DOHH2 (cell line): ENCODE results near the gene RBBP8NL.

Experiments
- H3F3A ChIP-seq: fragments of 200-600 bp; sonication (generic), shearing (Covaris generic); 2 replicates; pipeline ENCODE4 v1.6.0; 2016; ENCODE audit warnings: antibody characterized with exemption, mild to moderate bottlenecking; ENCODE audit not compliant: control insufficient read depth, insufficient read depth
- H3K27ac ChIP-seq: fragments of 200-600 bp; sonication (generic); 2 replicates; pipeline ENCODE4 v1.5.1; 2014; ENCODE audit warnings: low read depth, mild to moderate bottlenecking, low read length, moderate library complexity
- H3K27me3 ChIP-seq: fragments of 200-600 bp; sonication (generic); 2 replicates; pipeline ENCODE4 v1.6.1; 2014; ENCODE audit warnings: mild to moderate bottlenecking, low read length, mixed read lengths; ENCODE audit not compliant: control insufficient read depth
- H3K36me3 ChIP-seq: fragments of 200-600 bp; sonication (generic); 2 replicates; pipeline ENCODE4 v1.6.1; 2014; ENCODE audit warnings: mild to moderate bottlenecking, low read length, moderate library complexity, mixed read lengths; ENCODE audit not compliant: control insufficient read depth
- H3K4me1 ChIP-seq: fragments of 200-600 bp; sonication (generic); 2 replicates; pipeline ENCODE4 v1.6.1; 2014; ENCODE audit warnings: mild to moderate bottlenecking, low read length, mixed read lengths; ENCODE audit not compliant: control insufficient read depth
- H3K4me2 ChIP-seq: fragments of 200-600 bp; sonication (generic); 2 replicates; pipeline ENCODE4 v1.6.0; 2014; ENCODE audit warnings: mild to moderate bottlenecking, low read length, moderate library complexity
- H3K4me3 ChIP-seq: fragments of 200-600 bp; sonication (generic); 2 replicates; pipeline ENCODE4 v1.5.1; 2014; ENCODE audit warnings: mild to moderate bottlenecking, low read length, mixed read lengths
- H3K79me2 ChIP-seq: fragments of 200-600 bp; sonication (generic); 2 replicates; pipeline ENCODE4 v1.6.1; 2014; ENCODE audit warnings: mild to moderate bottlenecking, low read length, mixed read lengths; ENCODE audit not compliant: control insufficient read depth
- H3K9me2 ChIP-seq: fragments of 200-600 bp; sonication (generic); replicated peaks from 2 replicates; pipeline ENCODE4 v1.6.1; 2014; ENCODE audit warnings: mild to moderate bottlenecking, low read length, mixed read lengths; ENCODE audit not compliant: control insufficient read depth
- H3K9me3 ChIP-seq: fragments of 200-600 bp; sonication (generic); 2 replicates; pipeline ENCODE4 v1.6.1; 2014; ENCODE audit warnings: antibody characterized with exemption, low read length, mixed read lengths; ENCODE audit not compliant: control insufficient read depth, insufficient read depth
- H4K20me1 ChIP-seq: fragments of 200-600 bp; sonication (generic); 2 replicates; pipeline ENCODE4 v1.6.0; 2014; ENCODE audit warnings: low read depth, mild to moderate bottlenecking, antibody characterized with exemption, low read length, moderate library complexity; ENCODE audit not compliant: control insufficient read depth, insufficient read depth
- CTCF ChIP-seq: fragments of 200-600 bp; sonication (generic); IDR thresholded peaks from one replicate; pipeline ENCODE4 v1.5.1; 2014; ENCODE audit warnings: antibody characterized with exemption, mild to moderate bottlenecking, low read depth, low read length; ENCODE audit not compliant: poor library complexity, severe bottlenecking
- EZH2phosphoT487 ChIP-seq: fragments of 200-600 bp; sonication (generic); IDR thresholded peaks from 2 replicates; pipeline ENCODE4 v1.6.1; 2017; ENCODE audit warnings: borderline replicate concordance, mild to moderate bottlenecking, antibody characterized with exemption, low read length, moderate library complexity, mixed read lengths

The RBBP8NL gene

GRCh38 chr20:62466072-62466760 lies 38.9 kb upstream of the RBBP8NL start:
- H4K20me1 ChIP-seq: no peaks in the 10 kb centered on the region
- H3K4me2 ChIP-seq: no peak overlapping the region
- no peaks in the 10 kb centered on the region for H3K27me3 ChIP-seq
- no peaks in the 10 kb centered on the region for H3K79me2 ChIP-seq
- no peaks in the 10 kb centered on the region for H3K9me3 ChIP-seq
- no peaks in the 10 kb centered on the region for H3K4me1 ChIP-seq
- no peaks in the 10 kb centered on the region for H3K36me3 ChIP-seq
- H3K27ac ChIP-seq: no peak overlapping the region
- H3K9me2 ChIP-seq: no peaks in the 10 kb centered on the region
- no peaks in the 10 kb centered on the region for H3F3A ChIP-seq
- no peak overlapping the region for H3K4me3 ChIP-seq
- no peak for TF ChIP-seq EZH2phosphoT487
- no peak for TF ChIP-seq CTCF

GRCh38 chr20:62464990-62465389 lies 37.7 kb upstream of the RBBP8NL start:
- Histone ChIP-seq H4K20me1 (no peaks in the 10 kb centered on the region), H3F3A (no peaks in the 10 kb centered on the region), H3K4me1 (no peaks in the 10 kb centered on the region), H3K79me2 (no peaks in the 10 kb centered on the region), H3K9me3 (no peaks in the 10 kb centered on the region), H3K4me2 (no peak overlapping the region), H3K27ac (no peak overlapping the region), H3K36me3 (no peaks in the 10 kb centered on the region), H3K27me3 (no peaks in the 10 kb centered on the region), H3K4me3 (no peak overlapping the region), H3K9me2 (no peaks in the 10 kb centered on the region)
- no peak for TF ChIP-seq CTCF
- TF ChIP-seq EZH2phosphoT487: no peak

GRCh38 chr20:62464425-62464770 lies 37.1 kb upstream of the RBBP8NL start:
- no peaks in the 10 kb centered on the region for H4K20me1 ChIP-seq
- no peak overlapping the region for H3K27ac ChIP-seq
- H3K4me1 ChIP-seq: no peaks in the 10 kb centered on the region
- no peaks in the 10 kb centered on the region for H3K36me3 ChIP-seq
- no peak overlapping the region for H3K4me2 ChIP-seq
- no peaks in the 10 kb centered on the region for H3F3A ChIP-seq
- H3K79me2 ChIP-seq: no peaks in the 10 kb centered on the region
- no peaks in the 10 kb centered on the region for H3K9me3 ChIP-seq
- TF ChIP-seq EZH2phosphoT487 (no peak), CTCF (no peak)
- no peaks in the 10 kb centered on the region for H3K27me3 ChIP-seq
- H3K4me3 ChIP-seq: no peak overlapping the region
- H3K9me2 ChIP-seq: no peaks in the 10 kb centered on the region
